ENCODE data around the gene MST1. TPM values are rescaled to one million over a fixed set of nuclear protein-coding genes. Genes with fewer than 3 reads are reported as not detected.

Gene MST1
- total RNA-seq, 1 experiment from 2014 or later = 1.7 TPM

DNA sequence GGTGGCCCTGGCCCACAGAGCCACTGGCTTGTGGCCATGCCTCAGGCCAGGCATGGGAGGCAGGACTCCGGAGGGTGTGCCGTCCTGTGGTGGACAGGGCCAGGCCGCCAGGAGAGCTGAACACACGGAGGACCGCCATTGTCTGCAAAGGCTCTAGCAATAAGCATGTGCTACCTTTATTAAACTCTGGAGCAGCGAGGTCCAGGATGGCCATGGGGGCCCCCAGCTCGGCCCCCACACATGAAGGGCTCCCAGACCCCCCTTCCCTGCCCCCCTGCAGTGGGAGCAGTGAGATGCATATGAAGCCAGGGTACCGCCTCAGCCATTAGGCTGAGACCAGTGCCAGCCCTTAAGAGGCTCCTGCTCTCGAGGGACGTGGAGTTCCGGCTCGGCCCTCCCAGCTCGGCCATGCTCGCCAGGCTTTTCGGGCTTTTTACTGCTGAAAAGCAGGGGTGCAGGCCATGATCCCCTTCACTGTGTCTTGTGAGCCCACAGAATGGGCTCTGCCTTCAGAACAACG lies 27.5 kb upstream of the MST1 start:
- Histone ChIP-seq H3K9me2 (replicated peaks; ENCODE audit: low read length) (no peaks in the 10 kb centered on the region), H3K27ac (ENCODE audit: low read length) (no peak overlapping the region), H3K36me3 (ENCODE audit: low read depth, low read length) (peaks cover 6% of the 10 kb centered on the region; the same call in 1 of the 2 replicates), H3K27me3 (ENCODE audit: low read length) (no peaks in the 10 kb centered on the region), H3K9me3 (ENCODE audit: low read length) (no peaks in the 10 kb centered on the region), H3K9ac (ENCODE audit: low read length) (no peak overlapping the region), H4K20me1 (ENCODE audit: low read length) (no peaks in the 10 kb centered on the region), H3K4me1 (ENCODE audit: insufficient read depth, low read length) (peaks cover 3% of the 10 kb centered on the region; the same call in 1 of the 2 replicates), H2AFZ (ENCODE audit: low read length) (no peak overlapping the region), H3F3A (ENCODE audit: low read length, unreplicated experiment) (no peaks in the 10 kb centered on the region), H3K79me2 (ENCODE audit: low read length) (no peaks in the 10 kb centered on the region), H3K4me2 (ENCODE audit: low read length) (no peak overlapping the region), H3K4me3 (ENCODE audit: low read length) (no peak overlapping the region)
- intact Hi-C loops (cut with micrococcal nuclease) = no loop called here
- DNase-seq (no peak), ATAC-seq (no peak)
- ChIA-PET CTCF (no interaction called here), POLR2A (ENCODE audit: unreplicated experiment) (interaction anchor here (0.6 kb wide), 1 partner anchor 83 kb away, joined by 3 read pairs; the partner anchor contains the start of gene CDHR4)
- TSS peak; percentile 6 for BruUV-seq (replicated peaks)
- no peak for TF ChIP-seq EZH2phosphoT487 (IDR thresholded peaks at IDR 0.05; ENCODE audit: borderline replicate concordance, low read length)
- TF ChIP-seq EZH2 (IDR thresholded peaks at IDR 0.05; ENCODE audit: low read length, unreplicated experiment) = no peak
- TF ChIP-seq, protein P1, sequence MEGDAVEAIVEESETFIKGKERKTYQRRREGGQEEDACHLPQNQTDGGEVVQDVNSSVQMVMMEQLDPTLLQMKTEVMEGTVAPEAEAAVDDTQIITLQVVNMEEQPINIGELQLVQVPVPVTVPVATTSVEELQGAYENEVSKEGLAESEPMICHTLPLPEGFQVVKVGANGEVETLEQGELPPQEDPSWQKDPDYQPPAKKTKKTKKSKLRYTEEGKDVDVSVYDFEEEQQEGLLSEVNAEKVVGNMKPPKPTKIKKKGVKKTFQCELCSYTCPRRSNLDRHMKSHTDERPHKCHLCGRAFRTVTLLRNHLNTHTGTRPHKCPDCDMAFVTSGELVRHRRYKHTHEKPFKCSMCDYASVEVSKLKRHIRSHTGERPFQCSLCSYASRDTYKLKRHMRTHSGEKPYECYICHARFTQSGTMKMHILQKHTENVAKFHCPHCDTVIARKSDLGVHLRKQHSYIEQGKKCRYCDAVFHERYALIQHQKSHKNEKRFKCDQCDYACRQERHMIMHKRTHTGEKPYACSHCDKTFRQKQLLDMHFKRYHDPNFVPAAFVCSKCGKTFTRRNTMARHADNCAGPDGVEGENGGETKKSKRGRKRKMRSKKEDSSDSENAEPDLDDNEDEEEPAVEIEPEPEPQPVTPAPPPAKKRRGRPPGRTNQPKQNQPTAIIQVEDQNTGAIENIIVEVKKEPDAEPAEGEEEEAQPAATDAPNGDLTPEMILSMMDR (conservative IDR thresholded peaks at IDR 0.05; ENCODE audit: low read depth, low read length) = no peak

DNA sequence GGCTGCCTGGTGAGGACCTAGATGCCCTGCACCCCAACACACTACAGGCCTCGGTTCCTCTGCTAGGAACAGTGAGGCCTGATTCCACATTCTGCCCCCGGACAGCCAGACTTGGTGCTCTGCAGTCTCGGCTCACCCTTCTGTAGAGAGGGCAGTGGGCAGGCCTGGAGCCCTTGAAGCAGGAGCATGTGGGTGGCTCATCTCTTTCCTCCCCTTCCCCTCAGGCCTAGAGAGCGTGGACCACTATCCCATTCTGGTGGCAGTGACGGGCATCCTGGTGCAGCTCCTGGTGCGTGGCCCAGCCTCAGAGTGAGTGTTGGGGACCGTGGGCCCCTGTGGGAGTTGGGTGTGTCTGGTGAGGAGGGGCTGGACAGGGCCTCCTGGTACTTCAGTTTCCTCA lies 26.9 kb upstream of the MST1 start:
- no TSS peak for BruUV-seq (replicated peaks)
- Histone ChIP-seq H3K36me3 (ENCODE audit: low read depth, low read length) (peaks cover 1% of the 10 kb centered on the region; the same call in 1 of the 2 replicates), H3K27ac (ENCODE audit: low read length) (no peak overlapping the region), H3K4me3 (ENCODE audit: low read length) (no peak overlapping the region), H3K4me2 (ENCODE audit: low read length) (no peak overlapping the region), H3K27me3 (ENCODE audit: low read length) (no peaks in the 10 kb centered on the region), H3K9me2 (replicated peaks; ENCODE audit: low read length) (no peaks in the 10 kb centered on the region), H3F3A (ENCODE audit: low read length, unreplicated experiment) (no peaks in the 10 kb centered on the region), H3K79me2 (ENCODE audit: low read length) (no peaks in the 10 kb centered on the region), H3K9me3 (ENCODE audit: low read length) (no peaks in the 10 kb centered on the region), H2AFZ (ENCODE audit: low read length) (no peak overlapping the region), H3K4me1 (ENCODE audit: insufficient read depth, low read length) (peaks cover 3% of the 10 kb centered on the region; the same call in 1 of the 2 replicates), H4K20me1 (ENCODE audit: low read length) (no peaks in the 10 kb centered on the region), H3K9ac (ENCODE audit: low read length) (no peak overlapping the region)
- ATAC-seq (no peak), DNase-seq (no peak)
- ChIA-PET POLR2A (ENCODE audit: unreplicated experiment) (no interaction called here), CTCF (no interaction called here)
- no peak for TF ChIP-seq EZH2 (IDR thresholded peaks at IDR 0.05; ENCODE audit: low read length, unreplicated experiment)
- TF ChIP-seq EZH2phosphoT487 (IDR thresholded peaks at IDR 0.05; ENCODE audit: borderline replicate concordance, low read length) = no peak
- TF ChIP-seq, protein P1 (conservative IDR thresholded peaks at IDR 0.05; ENCODE audit: low read depth, low read length) = no peak
- intact Hi-C loops (cut with micrococcal nuclease) = no loop called here

DNA sequence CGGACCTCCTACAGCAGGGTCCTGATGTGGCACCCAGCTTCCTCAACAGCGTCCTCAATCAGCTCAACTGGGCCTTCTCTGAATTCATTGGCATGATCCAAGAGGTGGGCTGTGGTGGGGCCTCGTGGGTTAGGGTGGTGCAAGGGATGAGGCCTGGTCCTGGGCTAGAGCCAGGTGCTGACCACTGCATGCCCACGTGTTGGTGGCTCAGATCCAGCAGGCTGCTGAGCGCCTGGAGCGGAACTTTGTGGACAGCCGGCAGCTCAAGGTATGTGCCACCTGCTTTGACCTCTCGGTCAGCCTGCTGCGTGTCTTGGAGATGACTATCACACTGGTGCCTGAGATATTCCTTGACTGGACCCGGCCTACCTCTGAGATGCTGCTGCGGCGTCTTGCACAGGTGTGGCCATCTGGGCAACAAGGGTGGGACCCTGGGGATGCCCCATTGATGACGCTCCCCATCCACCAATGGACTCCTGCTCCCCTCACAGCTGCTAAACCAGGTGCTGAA lies 26.4 kb upstream of the MST1 start:
- Histone ChIP-seq H3K4me2 (ENCODE audit: low read length) (no peak overlapping the region), H3K4me1 (ENCODE audit: insufficient read depth, low read length) (peaks cover 3% of the 10 kb centered on the region; the same call in 1 of the 2 replicates), H2AFZ (ENCODE audit: low read length) (no peak overlapping the region), H3K36me3 (ENCODE audit: low read depth, low read length) (no peaks in the 10 kb centered on the region), H3K9me2 (replicated peaks; ENCODE audit: low read length) (no peaks in the 10 kb centered on the region), H3K9me3 (ENCODE audit: low read length) (no peaks in the 10 kb centered on the region), H3K27ac (ENCODE audit: low read length) (no peak overlapping the region), H3K27me3 (ENCODE audit: low read length) (no peaks in the 10 kb centered on the region), H3K9ac (ENCODE audit: low read length) (no peak overlapping the region), H3K4me3 (ENCODE audit: low read length) (no peak overlapping the region), H3F3A (ENCODE audit: low read length, unreplicated experiment) (no peaks in the 10 kb centered on the region), H3K79me2 (ENCODE audit: low read length) (no peaks in the 10 kb centered on the region), H4K20me1 (ENCODE audit: low read length) (no peaks in the 10 kb centered on the region)
- intact Hi-C loops (cut with micrococcal nuclease) = no loop called here
- ChIA-PET CTCF (no interaction called here), POLR2A (ENCODE audit: unreplicated experiment) (no interaction called here)
- TF ChIP-seq EZH2 (IDR thresholded peaks at IDR 0.05; ENCODE audit: low read length, unreplicated experiment) (no peak), EZH2phosphoT487 (IDR thresholded peaks at IDR 0.05; ENCODE audit: borderline replicate concordance, low read length) (no peak)
- TF ChIP-seq, protein P1 (conservative IDR thresholded peaks at IDR 0.05; ENCODE audit: low read depth, low read length) = no peak
- DNase-seq = no peak
- BruUV-seq (replicated peaks) = no TSS peak
- no peak for ATAC-seq
